GM10266 (cell line): ENCODE measurements around the gene SLC27A1.

Source experiments
- DNase-seq: peaks from one replicate; pipeline ENCODE4 v3.0.0; 2012; ENCODE audit errors: extremely low spot score
- CTCF ChIP-seq: IDR thresholded peaks from 2 replicates; pipeline ENCODE4 v1.5.1; 2012; ENCODE audit warnings: mild to moderate bottlenecking, low read depth; ENCODE audit not compliant: control insufficient read depth, insufficient read depth; ENCODE audit errors: missing control alignments

Gene SLC27A1

DNA sequence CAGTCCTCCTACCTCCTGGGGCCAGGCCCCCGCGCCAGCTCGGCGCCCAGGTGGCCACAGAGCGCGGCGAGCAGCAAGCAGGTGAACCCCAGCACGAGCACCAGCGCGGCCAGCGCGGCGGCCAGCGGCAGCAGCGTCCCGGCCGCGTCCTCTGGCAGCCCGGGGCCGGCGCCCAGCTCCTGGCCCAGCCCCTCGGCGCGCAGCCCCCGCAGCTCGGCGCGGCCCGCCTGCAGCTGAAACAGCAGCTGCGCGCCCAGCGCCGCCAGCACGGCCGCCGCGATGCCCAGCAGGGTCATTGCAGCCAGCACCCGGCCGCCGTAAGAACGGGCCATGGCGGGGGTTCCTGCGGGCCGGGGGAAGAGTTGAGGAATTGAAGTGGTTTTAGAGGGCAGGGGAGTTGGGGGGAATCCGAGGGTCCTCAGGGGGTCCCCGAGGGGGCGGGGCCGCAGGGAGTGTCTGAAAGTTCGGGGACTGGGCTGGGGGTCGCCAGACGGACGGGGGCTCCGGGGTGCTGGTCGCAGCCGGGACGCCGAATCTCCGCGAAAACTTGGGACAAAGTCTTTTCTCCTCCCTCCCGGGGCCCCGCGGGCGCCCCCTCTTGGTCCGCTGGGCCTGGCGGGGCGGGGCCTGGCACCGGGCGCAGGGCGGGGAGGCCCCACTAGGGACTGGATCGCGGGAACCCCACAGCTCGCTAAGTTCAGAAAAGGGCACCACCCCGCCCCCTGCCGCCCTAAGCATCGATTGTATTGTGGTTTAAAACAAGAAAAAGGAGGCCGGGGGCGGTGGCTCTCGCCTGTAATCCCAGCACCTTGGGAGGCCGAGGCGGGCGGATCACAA is 22.0 kb upstream of the SLC27A1 start, which contains the start of gene TMEM221:
TSS of gene TMEM221 (minus strand) at position 538 of the 837 bp plus-strand sequence. CDS start at position 332, 206 bp downstream.
- peak; percentile 59 for TF ChIP-seq CTCF
- peak; percentile 85 for DNase-seq

- DNase-seq, result peak; percentile 55
- no peak for TF ChIP-seq CTCF
These were observed 19.9 kb upstream of the SLC27A1 start for GRCh38 chr19:17450264-17451075.

- no peak for DNase-seq
- no peak for TF ChIP-seq CTCF
These were observed 18.5 kb upstream of the SLC27A1 start for GRCh38 chr19:17451820-17452219.

- peak; percentile 40 for DNase-seq
- TF ChIP-seq CTCF, result no peak
These were observed 15.7 kb upstream of the SLC27A1 start for GRCh38 chr19:17454576-17455071.

DNA sequence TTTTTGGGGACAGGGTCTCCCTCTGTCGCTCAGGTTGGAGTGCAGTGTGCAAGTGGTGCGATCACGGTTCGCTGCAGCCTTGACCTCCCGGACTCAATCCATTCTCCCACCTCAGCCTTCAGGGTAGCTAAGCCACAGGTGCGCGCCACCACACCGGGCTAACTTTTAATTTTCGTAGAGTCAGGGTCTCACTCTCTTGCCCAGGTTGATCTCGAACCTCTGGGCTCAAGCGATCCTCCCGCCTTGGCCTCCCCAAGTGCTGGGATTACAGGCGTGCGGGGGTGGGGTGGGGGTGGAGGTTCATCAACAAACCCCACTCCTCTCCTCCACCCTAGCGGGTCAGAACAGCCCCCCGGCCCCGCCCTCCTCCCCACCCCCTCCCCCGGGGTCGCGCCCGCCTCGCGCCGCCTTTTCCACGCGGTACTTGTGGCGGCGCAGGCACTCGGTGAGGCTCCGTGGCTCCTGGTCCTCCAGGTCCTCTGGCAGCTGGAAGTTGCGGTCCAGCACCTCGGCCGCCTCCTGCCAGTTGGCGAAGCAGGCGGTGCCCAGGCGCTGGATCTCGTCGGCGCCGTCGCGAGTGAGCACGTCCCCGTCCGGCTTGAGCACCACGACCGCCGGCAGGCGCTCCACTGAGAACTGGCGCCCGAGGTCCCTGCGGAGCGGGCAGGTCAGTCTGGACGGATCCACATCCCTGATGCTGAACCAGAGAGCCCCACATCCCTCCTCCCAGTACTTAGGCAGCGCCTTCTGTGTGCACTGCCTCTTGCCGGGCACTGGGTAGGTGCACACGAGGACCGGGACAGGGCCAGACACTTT is 14.8 kb upstream of the SLC27A1 start:
- peak; percentile 11 for DNase-seq
- TF ChIP-seq CTCF, result no peak

- TF ChIP-seq CTCF, result no peak
- DNase-seq, result no peak
These were observed 14.2 kb upstream of the SLC27A1 start for GRCh38 chr19:17456127-17456526.
